MM.1S (cell line): Measurements from ENCODE around the gene ARHGEF5.

Experiments used
- EZH2 ChIP-seq: fragments of 300-600 bp; sonication (generic); optimal IDR thresholded peaks from 2 replicates; pipeline ENCODE3; 2017; ENCODE audit warnings: low read depth, mild to moderate bottlenecking, antibody characterized with exemption, low read length, mixed read lengths
- TF ChIP-seq, protein P1 (sequence below): fragments of 300-600 bp; sonication (generic); IDR thresholded peaks from 2 replicates; pipeline ENCODE4 v1.5.1; 2016; ENCODE audit warnings: antibody characterized with exemption, low read length, mixed read lengths

DNA sequence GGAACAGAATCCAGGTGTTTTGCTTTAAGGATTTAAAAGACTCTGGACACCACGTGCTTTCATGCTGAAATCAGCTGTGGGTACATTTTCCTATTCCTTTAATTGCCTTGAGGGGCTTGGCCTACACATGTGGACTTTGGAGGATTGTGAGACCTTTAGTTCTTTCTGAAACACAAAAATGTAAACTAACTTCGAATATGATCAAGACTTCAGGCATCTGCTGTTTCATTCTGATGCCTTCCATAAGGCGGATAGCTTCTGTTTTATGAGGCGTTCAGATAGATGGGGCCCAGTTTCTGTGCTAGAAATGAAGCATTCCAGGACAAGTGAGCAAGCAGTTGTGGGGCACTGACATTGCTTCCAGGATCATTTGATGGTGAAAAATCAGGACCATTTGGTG, 49.7 kb downstream of the ARHGEF5 start:
- no peak for TF ChIP-seq EZH2
- TF ChIP-seq, protein P1, sequence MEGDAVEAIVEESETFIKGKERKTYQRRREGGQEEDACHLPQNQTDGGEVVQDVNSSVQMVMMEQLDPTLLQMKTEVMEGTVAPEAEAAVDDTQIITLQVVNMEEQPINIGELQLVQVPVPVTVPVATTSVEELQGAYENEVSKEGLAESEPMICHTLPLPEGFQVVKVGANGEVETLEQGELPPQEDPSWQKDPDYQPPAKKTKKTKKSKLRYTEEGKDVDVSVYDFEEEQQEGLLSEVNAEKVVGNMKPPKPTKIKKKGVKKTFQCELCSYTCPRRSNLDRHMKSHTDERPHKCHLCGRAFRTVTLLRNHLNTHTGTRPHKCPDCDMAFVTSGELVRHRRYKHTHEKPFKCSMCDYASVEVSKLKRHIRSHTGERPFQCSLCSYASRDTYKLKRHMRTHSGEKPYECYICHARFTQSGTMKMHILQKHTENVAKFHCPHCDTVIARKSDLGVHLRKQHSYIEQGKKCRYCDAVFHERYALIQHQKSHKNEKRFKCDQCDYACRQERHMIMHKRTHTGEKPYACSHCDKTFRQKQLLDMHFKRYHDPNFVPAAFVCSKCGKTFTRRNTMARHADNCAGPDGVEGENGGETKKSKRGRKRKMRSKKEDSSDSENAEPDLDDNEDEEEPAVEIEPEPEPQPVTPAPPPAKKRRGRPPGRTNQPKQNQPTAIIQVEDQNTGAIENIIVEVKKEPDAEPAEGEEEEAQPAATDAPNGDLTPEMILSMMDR, result no peak
